ENCODE results near the gene MAN2B2.

The MAN2B2 gene

DNA sequence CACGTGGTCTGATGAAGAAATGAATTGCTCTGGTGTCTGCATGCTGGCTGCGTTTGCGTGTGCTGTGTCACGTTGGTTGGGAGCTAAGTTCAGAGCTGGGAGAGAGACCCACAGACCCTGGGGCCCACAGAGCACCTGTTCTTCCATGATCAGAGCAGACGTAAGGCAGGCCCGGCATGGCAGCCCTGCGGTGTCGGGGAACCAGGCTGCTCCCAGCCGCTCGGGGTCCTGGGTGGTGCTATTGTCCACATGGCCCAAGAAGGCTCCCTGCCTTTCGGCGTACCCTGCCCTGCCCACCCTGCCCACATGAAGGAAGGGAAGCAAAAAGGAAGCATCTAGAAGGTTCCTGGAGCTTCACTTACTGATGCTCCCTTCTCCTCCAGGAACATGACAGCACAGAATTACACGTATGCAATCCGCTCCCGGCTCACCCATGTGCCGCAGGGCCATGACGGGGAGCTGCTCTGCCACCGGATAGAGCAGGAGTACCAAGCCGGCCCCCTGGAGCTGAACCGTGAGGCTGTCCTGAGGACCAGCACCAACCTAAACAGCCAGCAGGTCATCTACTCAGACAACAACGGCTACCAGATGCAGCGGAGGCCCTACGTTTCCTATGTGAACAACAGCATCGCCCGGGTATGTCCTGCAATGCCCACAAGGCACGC, 34.6 kb downstream of the MAN2B2 start:
- no peak for DNase-seq
- no peaks in the 10 kb centered on the region for H3F3A ChIP-seq (ENCODE audit: insufficient read depth, low read length)
- H3K27ac ChIP-seq (ENCODE audit: low read length): no peak overlapping the region
- no peaks in the 10 kb centered on the region for H3K9me3 ChIP-seq (replicated peaks; ENCODE audit: insufficient read depth, low read length)
- H2AFZ ChIP-seq (ENCODE audit: low read length): no peak overlapping the region
- TF ChIP-seq EZH2 (optimal IDR thresholded peaks at IDR 0.05; ENCODE audit: low read depth, low read length): no peak
- no peak for TF ChIP-seq CTCF (IDR thresholded peaks at IDR 0.05; ENCODE audit: low read length)
- no peak for TF ChIP-seq EZH2phosphoT487 (IDR thresholded peaks at IDR 0.05; ENCODE audit: low read length)
- H3K9ac ChIP-seq (ENCODE audit: low read length): no peak overlapping the region
- no peaks in the 10 kb centered on the region for H3K36me3 ChIP-seq (replicated peaks; ENCODE audit: insufficient read depth, low read length)
- no peaks in the 10 kb centered on the region for H3K27me3 ChIP-seq (replicated peaks; ENCODE audit: insufficient read depth, low read length)
- no peaks in the 10 kb centered on the region for H4K20me1 ChIP-seq (ENCODE audit: insufficient read depth, low read length)
- no peak overlapping the region for H3K4me3 ChIP-seq (ENCODE audit: low read length)
- no peak overlapping the region for H3K4me2 ChIP-seq (ENCODE audit: low read depth, low read length)
- H3K79me2 ChIP-seq (ENCODE audit: low read length): no peaks in the 10 kb centered on the region
- no peaks in the 10 kb centered on the region for H3K9me2 ChIP-seq (replicated peaks; ENCODE audit: insufficient read depth, low read length)
- no peaks in the 10 kb centered on the region for H3K4me1 ChIP-seq (ENCODE audit: low read length)

DNA sequence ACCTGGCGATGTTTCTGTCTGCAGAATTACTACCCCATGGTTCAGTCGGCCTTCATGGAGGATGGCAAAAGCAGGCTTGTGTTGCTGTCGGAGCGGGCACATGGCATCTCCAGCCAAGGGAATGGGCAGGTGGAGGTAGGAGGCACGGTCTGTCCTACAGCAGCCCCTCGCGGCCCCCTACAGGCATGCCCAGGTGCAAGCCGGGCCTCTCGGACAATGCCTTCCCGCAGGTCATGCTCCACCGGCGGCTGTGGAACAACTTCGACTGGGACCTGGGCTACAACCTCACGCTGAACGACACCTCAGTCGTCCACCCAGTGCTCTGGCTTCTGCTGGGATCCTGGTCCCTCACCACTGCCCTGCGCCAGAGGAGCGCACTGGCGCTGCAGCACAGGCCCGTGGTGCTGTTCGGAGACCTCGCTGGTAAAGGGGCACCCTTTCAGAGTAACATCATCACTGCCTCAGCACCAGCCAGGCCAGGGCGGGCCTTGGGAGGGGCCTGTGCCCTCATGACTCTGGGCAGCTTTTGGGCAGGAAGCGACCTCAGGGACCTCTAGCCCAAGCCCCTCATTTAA, 36.0 kb downstream of the MAN2B2 start:
- no peaks in the 10 kb centered on the region for H3K27me3 ChIP-seq (replicated peaks; ENCODE audit: insufficient read depth, low read length)
- H3K9me2 ChIP-seq (replicated peaks; ENCODE audit: insufficient read depth, low read length): no peaks in the 10 kb centered on the region
- no peaks in the 10 kb centered on the region for H3F3A ChIP-seq (ENCODE audit: insufficient read depth, low read length)
- TF ChIP-seq EZH2phosphoT487 (IDR thresholded peaks at IDR 0.05; ENCODE audit: low read length) (no peak), CTCF (IDR thresholded peaks at IDR 0.05; ENCODE audit: low read length) (no peak), EZH2 (optimal IDR thresholded peaks at IDR 0.05; ENCODE audit: low read depth, low read length) (no peak)
- H3K36me3 ChIP-seq (replicated peaks; ENCODE audit: insufficient read depth, low read length): no peaks in the 10 kb centered on the region
- H3K9ac ChIP-seq (ENCODE audit: low read length): no peak overlapping the region
- H3K4me1 ChIP-seq (ENCODE audit: low read length): no peaks in the 10 kb centered on the region
- no peaks in the 10 kb centered on the region for H4K20me1 ChIP-seq (ENCODE audit: insufficient read depth, low read length)
- H3K79me2 ChIP-seq (ENCODE audit: low read length): no peaks in the 10 kb centered on the region
- H3K27ac ChIP-seq (ENCODE audit: low read length): no peak overlapping the region
- H3K9me3 ChIP-seq (replicated peaks; ENCODE audit: insufficient read depth, low read length): no peaks in the 10 kb centered on the region
- no peak for DNase-seq
- no peak overlapping the region for H3K4me3 ChIP-seq (ENCODE audit: low read length)
- no peak overlapping the region for H2AFZ ChIP-seq (ENCODE audit: low read length)
- H3K4me2 ChIP-seq (ENCODE audit: low read depth, low read length): no peak overlapping the region

- no peaks in the 10 kb centered on the region for H4K20me1 ChIP-seq (ENCODE audit: insufficient read depth, low read length)
- H3K36me3 ChIP-seq (replicated peaks; ENCODE audit: insufficient read depth, low read length): no peaks in the 10 kb centered on the region
- H3K79me2 ChIP-seq (ENCODE audit: low read length): no peaks in the 10 kb centered on the region
- no peaks in the 10 kb centered on the region for H3K4me1 ChIP-seq (ENCODE audit: low read length)
- H3K9me3 ChIP-seq (replicated peaks; ENCODE audit: insufficient read depth, low read length): no peaks in the 10 kb centered on the region
- H3K27ac ChIP-seq (ENCODE audit: low read length): no peak overlapping the region
- H3K9me2 ChIP-seq (replicated peaks; ENCODE audit: insufficient read depth, low read length): no peaks in the 10 kb centered on the region
- no peak overlapping the region for H3K9ac ChIP-seq (ENCODE audit: low read length)
- H3K4me3 ChIP-seq (ENCODE audit: low read length): no peak overlapping the region
- TF ChIP-seq EZH2 (optimal IDR thresholded peaks at IDR 0.05; ENCODE audit: low read depth, low read length): no peak
- TF ChIP-seq EZH2phosphoT487 (IDR thresholded peaks at IDR 0.05; ENCODE audit: low read length): no peak
- no peak for TF ChIP-seq CTCF (IDR thresholded peaks at IDR 0.05; ENCODE audit: low read length)
- no peaks in the 10 kb centered on the region for H3K27me3 ChIP-seq (replicated peaks; ENCODE audit: insufficient read depth, low read length)
- DNase-seq: no peak
- no peak overlapping the region for H3K4me2 ChIP-seq (ENCODE audit: low read depth, low read length)
- no peak overlapping the region for H2AFZ ChIP-seq (ENCODE audit: low read length)
- no peaks in the 10 kb centered on the region for H3F3A ChIP-seq (ENCODE audit: insufficient read depth, low read length)
These were observed 38.1 kb downstream of the MAN2B2 start for GRCh38 chr4:6612961-6613675.

All from MM.1S (cell line).